Colon (tissue), 2 donors: ENCODE data around the gene HIVEP2.
A peak's percentile ranks its signal among the peaks of the same experiment; 100 is the strongest.

Experiments
- FAIRE-seq: peaks from 2 replicates; lab custom pipeline; 2012; peaks lifted over from hg19 to GRCh38; lab: Jason Lieb, UNC
- donor health status: control.
- donor health status: control.

Gene HIVEP2

DNA sequence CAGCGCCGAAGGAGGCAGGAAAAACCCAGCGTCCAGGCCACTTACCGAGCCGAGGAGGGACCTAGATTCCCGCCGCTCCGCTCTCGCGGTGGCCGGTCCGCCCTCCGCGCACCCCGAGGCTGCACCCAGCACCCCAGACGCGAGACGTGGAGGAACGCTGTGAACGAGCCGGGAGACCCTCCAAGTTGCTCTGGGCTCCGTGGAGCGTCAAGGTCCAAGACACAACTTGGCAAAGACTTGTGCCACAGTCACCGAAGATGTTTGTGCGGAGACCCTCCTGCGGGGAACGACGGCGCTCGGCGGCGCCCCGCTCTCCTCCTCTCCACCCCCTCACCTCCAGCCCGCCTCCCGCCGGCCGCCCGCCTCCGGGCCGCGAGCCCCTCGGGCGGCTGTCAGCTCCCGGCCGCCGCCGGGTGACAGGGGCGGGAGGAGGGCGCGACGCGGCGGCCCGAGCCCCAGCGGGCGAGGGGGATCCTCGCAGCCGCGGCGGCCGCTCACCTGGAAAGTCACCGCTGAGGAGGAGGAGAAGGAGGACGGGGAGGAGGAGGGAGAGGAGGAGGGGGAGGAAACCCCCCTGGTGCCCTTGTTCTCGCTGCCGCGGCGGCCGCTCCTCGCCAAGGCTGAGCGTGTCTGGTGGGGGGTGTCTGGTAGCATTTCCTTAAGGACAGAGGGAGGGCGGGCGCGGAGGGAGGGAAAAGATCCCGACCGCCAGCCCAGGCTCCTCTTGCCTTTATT is 637 bp upstream of the HIVEP2 start:
- no peak for FAIRE-seq

DNA sequence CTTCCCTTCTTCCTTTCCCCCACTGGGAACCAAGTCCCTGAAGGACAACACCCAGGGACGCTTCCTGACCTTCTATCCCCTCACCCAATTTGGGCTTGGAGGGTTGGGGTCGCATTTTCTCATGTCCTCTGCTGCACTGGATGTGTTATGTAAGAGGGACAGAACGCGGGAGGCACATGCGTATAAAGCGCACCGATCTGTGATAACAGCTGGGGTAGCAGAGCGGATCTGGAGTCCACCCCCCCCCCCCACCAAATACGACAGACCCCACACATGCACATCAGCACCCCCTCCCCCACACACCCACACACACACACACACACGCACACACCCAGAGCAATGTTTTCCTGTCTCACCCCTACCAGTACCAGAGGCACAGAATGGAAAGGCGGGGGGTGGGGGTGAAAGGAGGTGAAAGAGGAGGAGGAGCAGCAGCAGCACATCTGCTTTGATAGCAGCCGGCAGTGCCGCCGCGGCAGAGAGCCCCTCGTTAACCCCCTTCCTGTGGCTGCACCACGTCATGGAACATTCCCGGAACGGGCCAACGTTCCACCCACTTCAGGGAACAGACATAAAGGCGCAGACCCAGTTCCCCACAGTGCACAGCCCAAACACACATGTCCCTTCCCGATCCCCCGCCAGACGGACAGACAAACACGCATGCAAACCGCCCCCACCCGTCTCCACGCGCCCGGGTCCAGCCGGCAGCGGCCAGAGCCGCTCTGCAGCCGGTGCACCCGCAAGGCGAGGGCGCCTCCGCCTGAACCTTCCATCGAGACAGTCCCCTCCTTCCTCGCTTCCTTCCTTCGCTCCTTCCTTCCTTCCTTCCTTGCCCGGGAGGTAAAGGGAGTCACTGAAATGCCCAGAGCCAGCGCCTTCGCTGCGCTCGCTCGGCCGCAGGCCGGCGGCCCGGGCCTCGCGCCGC is 590 bp downstream of the HIVEP2 start:
- no peak for FAIRE-seq

DNA sequence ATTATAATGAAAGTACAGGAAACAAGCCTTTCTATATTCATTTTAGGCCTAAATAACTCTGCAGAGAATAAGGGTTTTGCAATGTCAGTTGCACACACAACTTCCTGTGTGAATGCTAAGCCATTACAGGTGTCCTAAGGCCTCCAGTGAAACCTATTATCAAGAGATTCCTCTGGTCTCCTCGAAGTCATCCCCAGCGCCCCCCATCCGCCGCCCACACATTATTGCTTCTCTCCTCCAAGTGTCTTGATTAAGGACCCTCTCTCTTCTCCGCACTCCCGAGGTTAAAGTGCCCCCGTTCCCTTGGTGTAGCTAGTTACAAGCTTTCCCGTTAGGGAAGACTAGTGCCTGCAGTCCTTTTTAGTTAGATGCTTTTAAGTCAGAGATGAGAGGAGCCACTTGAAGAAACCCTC is 1.3 kb downstream of the HIVEP2 start:
- no peak for FAIRE-seq

DNA sequence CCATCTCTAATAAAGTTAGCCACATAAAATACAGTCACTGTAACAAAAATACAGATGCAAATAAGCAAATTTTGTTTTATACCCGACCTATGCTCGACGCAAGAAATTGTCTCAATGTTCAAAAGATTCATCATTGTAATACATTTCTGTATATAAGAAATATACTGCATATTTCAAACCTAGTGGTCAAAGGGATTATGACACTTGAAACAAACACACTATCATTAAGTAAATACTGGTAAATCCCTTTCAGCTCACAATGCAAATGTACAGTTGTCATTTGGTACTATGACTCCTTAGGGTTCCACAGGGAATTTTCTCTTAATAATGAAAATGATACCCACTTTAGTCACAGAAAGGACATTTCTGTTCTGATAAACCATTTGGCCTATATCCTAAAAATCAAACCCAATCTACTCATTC is 2.2 kb downstream of the HIVEP2 start:
- FAIRE-seq, result no peak

DNA sequence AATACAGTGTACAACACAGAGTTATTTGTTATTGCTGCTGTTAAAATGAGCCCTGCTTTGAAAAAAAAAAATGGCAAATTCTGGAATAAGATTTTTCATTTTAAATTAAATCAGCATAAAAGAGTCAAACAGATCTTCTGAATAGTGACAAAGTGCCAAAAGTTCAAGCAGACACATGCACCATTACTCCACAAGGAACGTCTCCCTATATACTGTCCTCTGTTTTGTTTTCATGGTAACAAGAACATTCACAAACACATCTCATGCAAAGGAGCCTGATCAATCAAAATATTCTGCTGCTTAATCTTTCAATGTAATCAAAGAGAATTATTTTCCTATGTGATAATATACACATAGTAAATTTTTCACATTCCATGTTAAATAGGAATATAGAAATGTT is 2.7 kb downstream of the HIVEP2 start:
- FAIRE-seq, result no peak

DNA sequence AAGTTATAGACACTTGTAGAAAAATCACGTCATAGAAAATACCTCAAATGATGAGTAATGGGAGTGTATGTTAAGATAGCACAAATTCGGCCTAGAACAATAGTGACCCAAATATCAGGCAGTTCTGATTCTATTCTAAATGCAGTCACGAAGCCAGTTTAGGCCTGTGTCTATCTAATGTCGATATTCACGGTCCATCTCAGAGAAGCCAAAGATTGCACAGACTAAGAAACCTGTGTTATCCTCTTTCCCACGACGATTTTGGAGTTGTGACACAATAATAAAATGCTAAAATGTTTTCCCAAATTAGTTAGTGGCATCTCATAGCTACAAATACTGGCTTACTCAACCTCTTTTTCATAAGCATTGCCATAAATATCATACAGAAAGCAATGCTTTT is 4.0 kb downstream of the HIVEP2 start:
- no peak for FAIRE-seq

DNA sequence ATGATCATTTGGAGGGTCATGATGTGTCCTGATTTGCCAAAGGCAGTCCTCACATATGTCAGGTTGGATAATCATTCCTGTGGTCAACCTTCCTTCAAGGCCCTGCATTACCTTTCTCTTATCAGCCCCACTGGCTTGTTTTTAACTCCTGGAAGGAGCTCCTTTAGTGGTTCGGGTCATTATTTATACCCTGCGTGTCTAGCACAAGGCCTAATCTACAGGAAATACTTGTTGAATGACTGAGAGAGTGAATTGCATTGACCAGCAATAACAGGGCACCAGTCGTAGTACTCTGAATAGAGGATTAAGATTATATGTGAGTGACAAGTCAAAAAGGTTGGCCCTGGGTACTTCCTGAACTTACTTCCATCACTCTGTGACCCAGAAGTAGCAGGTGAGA is 4.5 kb downstream of the HIVEP2 start:
- FAIRE-seq, result no peak

DNA sequence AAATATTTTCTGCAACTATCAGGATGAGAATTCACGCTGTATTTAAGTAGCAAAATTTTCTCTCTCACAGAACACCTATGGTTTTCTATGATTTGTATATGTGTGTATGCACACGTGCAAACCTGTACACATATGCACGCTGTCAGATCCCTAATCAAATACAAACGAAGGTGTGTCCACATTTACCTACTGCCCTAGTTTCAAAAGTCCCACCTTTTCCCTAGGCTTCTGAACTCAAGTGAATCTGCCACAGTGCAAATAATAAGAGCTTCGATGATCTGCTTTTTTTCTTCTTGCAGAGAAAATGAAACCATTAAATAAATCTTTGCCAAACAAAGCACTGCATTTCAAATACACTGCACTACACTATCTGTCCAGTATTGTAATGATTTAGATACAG is 6.5 kb downstream of the HIVEP2 start:
- no peak for FAIRE-seq

DNA sequence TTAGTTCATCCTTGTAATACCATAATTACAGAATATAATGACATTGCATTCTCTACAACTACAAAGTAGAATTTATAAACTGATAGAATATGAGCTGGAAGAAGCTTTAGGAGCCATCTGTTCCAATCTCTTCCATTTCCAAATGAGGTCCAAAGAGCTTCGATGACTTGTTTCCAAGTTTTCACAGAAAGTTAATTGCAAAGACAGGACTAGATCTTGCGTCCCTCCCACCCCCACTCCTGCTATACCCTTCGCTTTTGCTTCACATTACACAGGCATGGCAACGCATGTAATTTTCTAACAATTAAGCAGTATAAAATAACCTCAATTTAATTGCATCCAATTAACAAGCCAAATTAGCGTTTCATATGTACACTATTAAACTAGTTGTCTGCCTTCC is 7.0 kb downstream of the HIVEP2 start:
- FAIRE-seq, result no peak

DNA sequence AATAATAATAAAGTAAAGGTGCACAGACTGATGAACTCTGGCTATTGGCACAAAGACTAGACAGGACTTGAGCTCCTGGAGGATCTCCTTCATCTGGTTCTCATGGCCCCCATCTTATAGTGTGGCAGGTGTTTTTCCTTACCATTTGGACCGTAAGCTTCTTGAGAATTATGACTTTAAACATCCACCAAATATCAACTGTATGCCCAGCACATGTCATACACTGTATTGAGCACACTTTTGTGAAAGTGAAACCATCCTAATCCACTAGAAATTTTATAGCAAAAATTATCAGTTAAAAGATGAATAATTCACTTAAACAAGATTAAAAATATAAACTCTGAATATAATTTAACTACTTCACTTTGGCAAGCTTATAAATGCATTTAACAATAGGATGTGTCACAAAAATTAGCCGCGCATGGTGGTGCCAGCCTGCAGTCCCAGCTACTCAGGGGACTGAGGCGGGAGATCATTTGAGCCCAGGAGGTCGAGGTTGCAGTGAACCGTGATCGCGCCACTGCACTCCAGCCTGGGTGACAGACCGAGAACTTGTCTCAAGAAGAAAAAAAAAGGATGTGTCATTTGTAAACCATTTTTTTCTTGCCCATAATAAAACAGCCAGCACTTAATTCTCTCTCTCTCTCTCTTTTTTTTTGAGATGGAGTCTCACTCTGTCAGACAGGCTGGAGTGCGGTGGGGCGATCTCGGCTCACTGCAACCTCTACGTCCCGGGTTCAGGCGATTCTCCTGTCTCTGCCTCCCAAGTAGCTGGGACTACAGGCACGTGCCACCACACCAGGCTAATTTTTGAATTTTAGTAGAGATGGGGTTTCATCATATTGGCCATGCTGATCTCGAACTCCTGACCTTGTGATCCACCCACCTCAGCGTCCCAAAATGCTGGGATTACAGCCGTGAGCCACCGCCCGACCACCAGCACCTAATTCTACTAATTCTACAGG is 9.1 kb downstream of the HIVEP2 start:
- FAIRE-seq, result no peak

DNA sequence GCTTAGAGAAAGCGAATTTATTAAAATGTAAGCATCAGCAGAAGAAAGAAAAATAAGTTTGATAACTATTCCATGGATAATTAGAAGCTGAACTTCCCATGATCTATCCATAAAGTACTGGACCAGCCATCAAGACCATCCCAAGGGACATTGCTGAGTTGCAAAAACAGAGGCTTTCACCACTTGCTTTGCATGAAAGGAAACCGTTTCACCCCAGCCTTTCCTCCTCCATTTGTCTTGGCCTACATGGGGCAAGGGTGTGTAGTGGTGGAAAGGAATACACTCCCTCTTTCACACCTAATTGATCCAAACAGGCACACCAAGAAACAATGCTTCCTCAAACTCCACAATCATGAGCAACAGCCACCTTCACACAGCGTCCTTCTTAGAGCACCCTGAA is 10.4 kb downstream of the HIVEP2 start:
- no peak for FAIRE-seq

DNA sequence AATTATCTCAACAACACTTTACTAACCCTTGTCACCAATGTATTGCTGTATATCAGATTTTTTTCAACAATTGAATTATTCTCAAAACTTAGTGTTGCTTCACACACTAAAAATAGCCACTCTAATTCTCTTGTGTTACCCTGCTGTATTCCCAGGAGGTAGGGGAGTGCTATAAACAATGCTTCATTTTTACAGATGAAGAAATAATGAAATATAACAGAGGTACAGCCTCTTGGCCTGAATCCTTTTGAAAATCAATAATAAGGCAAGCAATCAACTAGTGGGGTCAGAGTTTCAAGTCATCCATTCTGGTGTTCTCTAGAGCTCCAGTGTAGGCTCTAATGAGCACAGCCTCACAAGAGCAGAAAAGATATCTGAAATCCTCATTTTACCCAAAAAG is 10.9 kb downstream of the HIVEP2 start:
- no peak for FAIRE-seq

DNA sequence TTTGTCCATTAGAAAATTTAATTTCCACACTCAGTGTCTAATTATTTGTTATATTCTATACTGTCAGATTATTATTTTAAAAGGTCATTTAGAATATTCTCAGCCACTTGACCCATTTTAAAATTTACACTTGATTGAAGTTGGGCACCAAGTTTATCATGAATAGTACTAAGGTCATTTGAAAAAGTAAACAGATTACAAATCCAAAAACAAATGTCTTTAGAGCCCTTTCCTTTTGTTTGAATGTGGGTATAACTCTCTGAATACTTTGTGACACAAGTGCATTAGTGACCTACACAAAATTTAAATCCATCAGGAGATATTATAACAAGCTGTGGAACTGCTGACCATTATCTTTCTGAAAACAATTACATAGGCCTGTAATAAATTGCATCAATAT is 11.3 kb downstream of the HIVEP2 start:
- FAIRE-seq, result no peak

DNA sequence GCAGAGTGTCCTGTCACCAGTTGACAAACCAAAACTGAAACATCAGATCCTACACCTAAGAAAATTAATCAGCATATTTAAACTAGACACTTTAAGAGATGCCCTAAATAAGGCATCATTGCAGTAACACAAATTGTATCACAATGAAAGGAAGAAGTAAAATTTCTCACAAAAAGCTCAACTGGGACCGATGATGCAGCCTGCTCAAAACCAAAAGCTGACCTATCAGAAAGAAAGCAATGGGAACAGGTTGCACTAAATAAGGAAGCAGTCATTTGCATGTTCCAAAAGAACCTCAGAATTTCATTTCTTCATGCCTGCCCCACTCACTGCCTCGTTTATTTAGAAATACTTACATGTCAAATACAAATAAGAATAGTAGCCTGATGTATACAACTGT is 12.1 kb downstream of the HIVEP2 start:
- FAIRE-seq, result no peak

DNA sequence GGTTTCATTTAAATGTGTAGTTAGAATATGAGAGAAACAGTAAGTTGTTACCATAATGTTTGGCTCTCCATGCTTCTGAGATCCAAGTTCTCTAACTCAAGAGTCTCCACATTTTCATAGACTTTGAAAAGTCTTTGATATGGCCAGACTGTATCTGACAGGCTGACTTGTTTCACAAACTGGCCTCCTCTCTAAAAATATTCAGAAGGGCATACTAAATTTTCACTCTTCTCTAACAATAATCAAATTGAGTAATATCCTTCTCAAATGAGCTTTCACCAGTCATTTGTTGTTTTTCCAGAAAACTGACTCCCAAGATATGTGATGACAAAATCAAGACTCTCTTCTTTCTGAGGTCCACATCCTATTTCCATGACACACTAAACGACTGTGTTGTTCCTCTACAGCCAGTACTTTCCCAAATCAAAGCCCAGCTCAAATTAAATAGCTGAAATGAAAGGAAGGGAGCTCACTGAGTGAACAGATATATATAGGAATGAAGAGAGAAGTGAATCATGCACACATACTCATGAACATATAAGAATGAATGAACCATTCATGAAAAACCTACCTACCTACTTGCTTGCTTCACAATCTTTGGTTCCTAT is 15.1 kb downstream of the HIVEP2 start:
- FAIRE-seq, result no peak

DNA sequence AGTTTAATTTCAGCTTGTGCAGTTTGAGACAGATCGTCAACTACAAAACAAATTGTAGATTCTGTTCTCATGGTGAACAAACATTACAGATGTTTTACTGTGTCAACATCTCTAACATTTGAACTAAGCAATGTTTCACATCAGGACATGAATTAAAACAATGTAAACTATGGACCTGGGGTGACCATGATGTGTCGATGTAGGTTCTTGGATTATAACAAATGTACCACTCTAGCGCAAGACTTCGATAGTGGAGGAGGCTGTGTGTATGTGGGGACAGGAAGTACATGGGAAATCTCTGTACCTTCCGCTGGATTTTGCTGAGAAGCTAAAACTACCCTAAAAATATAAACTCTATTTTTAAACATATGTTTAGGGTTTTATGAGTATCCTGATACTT is 17.1 kb downstream of the HIVEP2 start:
- FAIRE-seq, result peak; percentile 43

DNA sequence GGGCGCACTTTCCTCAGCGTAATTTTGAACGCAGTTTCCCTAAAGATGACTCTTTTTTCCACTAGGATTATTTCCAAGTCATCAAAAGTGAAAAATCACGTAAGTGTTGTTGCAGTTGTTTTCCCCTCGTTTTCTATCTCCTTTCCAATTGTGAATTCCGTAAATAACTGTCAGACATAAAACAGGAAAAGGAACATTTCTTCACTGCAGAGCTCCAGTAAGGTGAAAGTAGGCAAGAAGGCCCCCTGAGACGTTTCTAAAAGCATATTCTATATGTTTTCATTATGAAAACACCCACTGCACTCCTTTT is 17.8 kb downstream of the HIVEP2 start:
- FAIRE-seq, result no peak

DNA sequence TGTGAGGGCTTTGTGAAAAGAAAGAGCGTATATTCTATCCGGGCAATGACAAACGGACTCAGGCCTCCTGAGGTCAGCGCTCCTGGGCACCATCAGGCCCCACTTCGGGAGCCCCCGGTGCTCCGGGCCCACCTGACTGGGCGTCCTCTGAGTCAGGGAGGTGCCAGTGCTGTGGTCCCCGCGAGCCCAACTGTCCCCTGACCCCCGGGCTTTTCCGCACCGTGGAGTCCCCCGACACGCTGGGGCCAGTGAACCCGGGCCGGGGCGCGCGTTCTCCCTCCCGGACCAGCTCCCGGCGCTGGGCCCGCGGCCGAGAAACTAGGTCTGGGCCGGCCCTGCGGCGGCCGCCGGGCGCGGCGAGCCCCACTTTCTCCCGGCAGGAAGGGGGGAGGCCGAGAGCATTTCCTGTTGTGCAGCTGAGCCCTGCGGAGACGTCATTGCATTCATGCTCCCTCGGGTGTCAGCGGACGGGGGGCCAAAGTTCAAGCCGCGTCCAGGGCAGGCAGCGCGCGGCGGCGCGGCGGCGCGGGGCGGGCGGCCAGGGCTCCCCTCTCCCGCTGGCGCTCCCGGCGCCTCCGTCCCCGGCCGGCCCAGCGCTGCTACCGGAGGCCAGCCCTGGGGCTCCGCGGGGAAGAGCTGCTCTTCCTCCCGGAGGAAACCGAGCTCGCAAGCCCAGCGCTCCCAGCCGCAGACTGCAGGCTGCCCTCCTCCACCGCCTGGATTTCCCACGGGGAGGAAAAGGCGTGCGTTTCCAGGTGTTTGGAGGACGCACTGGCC is 18.3 kb downstream of the HIVEP2 start:
- FAIRE-seq, result no peak

DNA sequence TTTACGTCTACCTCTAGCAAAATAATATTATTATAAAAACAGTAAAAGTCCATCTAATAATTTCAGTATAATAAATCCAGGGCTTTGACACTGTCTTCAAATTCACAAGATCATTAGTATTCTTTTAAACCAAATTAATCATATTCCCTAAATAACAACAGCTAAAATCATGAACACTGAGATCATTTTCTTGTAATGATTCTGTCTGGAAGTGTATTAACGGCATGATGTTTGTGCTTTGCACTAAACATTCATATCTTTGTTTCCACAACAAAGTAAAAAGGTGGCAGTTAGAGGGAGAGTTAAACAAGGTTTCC is 18.8 kb downstream of the HIVEP2 start:
- FAIRE-seq, result peak; percentile 82

DNA sequence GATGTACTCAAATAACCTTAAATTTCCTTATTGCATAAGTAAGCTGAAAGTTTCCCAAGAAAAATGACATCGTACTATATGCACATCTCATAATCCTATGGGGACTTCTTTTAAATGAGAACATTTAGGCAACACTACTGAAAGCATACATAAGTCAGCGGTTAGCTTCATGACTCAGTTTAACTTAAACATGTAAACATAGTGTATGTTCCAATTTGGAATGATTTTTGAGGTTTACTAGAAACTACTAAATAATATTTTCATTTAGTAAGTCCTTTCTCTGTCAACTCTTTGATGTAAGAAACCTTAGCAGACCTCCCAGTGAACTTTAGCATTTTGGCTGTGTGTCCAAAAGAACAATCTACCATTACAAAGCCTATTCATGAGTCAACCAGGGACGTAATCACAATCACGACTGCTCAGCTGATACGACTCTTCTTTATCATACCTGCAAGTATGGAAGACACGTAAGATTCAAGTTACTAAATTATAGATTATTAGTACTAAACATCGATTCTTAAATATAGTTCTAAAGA is 19.3 kb downstream of the HIVEP2 start:
- no peak for FAIRE-seq

DNA sequence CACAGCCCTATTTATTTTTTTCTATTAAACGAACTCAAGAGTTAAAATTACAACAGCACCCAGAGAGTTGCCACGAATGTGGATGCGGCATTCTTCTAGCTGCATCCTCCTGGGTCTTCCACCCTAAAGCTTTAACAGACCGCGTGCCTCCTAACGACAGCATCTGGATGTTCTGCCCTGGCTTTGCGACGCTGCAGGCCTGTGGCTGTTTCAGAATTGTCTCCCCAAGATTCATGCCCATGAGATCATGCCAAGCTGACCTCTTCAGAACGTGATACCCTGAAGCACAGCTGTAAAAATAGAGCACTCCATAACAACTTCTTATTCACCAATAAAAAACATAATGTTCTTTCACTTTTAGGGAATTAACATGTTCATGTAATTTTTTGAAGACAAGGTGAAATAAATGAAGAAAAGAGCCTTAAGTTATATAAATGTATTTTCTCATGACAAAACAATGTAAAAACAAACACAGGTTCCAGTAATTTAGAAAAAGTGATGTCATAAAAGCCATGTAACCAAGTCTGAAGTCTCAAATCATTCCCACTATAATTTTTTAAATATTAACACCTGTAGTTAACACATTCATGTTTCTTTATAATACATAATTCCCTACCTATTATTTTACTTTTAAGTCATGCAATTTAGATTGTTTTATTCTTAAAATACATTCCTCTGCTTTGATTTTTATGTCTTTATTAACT is 26.5 kb downstream of the HIVEP2 start:
- FAIRE-seq, result no peak
